GM23338 (cell line): ENCODE results near the gene MMP25. TPM values are rescaled to one million over a fixed set of nuclear protein-coding genes. Genes with fewer than 3 reads are reported as not detected.
A peak's percentile ranks its signal among the peaks of the same experiment; 100 is the strongest.

ENCODE experiments used
- ATAC-seq: fragments of 200-7000 bp; cut with Tn5 transposase; 3 replicates; pipeline ENCODE4 v1.9.1; 2020
- DNase-seq: peaks from one replicate; pipeline ENCODE4 v3.0.0-alpha.2; 2015; ENCODE audit warnings: low spot score
- H2AFZ ChIP-seq: fragments of 200-600 bp; sonication (generic); 2 replicates; pipeline ENCODE4 v1.8.0; 2016; ENCODE audit warnings: antibody characterized with exemption, mild to moderate bottlenecking, moderate library complexity
- H3F3A ChIP-seq: fragments of 200-600 bp; sonication (generic); replicated peaks from 2 replicates; pipeline ENCODE4 v1.8.0; 2017; ENCODE audit warnings: antibody characterized with exemption, mixed run types, low read depth
- H3K27ac ChIP-seq: fragments of 200-600 bp; sonication (generic); 2 replicates; pipeline ENCODE4 v1.6.1; 2016; ENCODE audit warnings: low read depth
- H3K27me3 ChIP-seq: fragments of 200-600 bp; sonication (generic); 2 replicates; pipeline ENCODE4 v1.8.0; 2016; ENCODE audit warnings: mild to moderate bottlenecking, mixed run types, moderate library complexity; ENCODE audit not compliant: insufficient read depth
- H3K36me3 ChIP-seq: fragments of 200-600 bp; sonication (generic); 2 replicates; pipeline ENCODE4 v1.8.0; 2016; ENCODE audit warnings: mild to moderate bottlenecking; ENCODE audit not compliant: insufficient read depth
- H3K4me1 ChIP-seq: fragments of 200-600 bp; sonication (generic); 2 replicates; pipeline ENCODE4 v1.8.0; 2016; ENCODE audit warnings: mild to moderate bottlenecking, moderate library complexity; ENCODE audit not compliant: insufficient read depth
- H3K4me2 ChIP-seq: fragments of 200-600 bp; sonication (generic); 2 replicates; pipeline ENCODE4 v1.7.1; 2017; ENCODE audit warnings: mixed run types
- H3K4me3 ChIP-seq: fragments of 200-600 bp; sonication (generic); 2 replicates; pipeline ENCODE4 v1.6.1; 2016; ENCODE audit warnings: mixed run types
- H3K79me2 ChIP-seq: fragments of 200-600 bp; sonication (generic); replicated peaks from 2 replicates; pipeline ENCODE4 v1.8.0; 2017; ENCODE audit warnings: mild to moderate bottlenecking; ENCODE audit not compliant: insufficient read depth
- H3K9me2 ChIP-seq: fragments of 200-600 bp; sonication (generic); 2 replicates; pipeline ENCODE4 v1.8.0; 2017; ENCODE audit not compliant: insufficient read depth
- H4K20me1 ChIP-seq: fragments of 200-600 bp; sonication (generic); replicated peaks from 2 replicates; pipeline ENCODE4 v1.8.0; 2017; ENCODE audit warnings: mild to moderate bottlenecking; ENCODE audit not compliant: insufficient read depth
- H3K27ac Mint-ChIP-seq: 2 replicates; pipeline ENCODE4 v1.8.0; 2020; ENCODE audit warnings: inconsistent platforms, mild to moderate bottlenecking, moderate library complexity, mixed read lengths
- H3K27me3 Mint-ChIP-seq: 3 replicates; pipeline ENCODE4 v1.8.0; 2022; ENCODE audit warnings: low read depth, mild to moderate bottlenecking, moderate library complexity, mixed read lengths, inconsistent platforms; ENCODE audit not compliant: insufficient read depth, poor library complexity
- H3K36me3 Mint-ChIP-seq: 3 replicates; pipeline ENCODE4 v1.8.0; 2021; ENCODE audit warnings: low read depth, mild to moderate bottlenecking, inconsistent platforms, moderate library complexity, mixed read lengths
- H3K4me1 Mint-ChIP-seq: 3 replicates; pipeline ENCODE4 v1.8.0; 2020; ENCODE audit warnings: mild to moderate bottlenecking, inconsistent platforms, mixed read lengths
- H3K4me3 Mint-ChIP-seq: 3 replicates; pipeline ENCODE4 v1.8.0; 2021; ENCODE audit warnings: moderate library complexity, mild to moderate bottlenecking, inconsistent platforms, mixed read lengths
- H3K9me3 Mint-ChIP-seq: 3 replicates; pipeline ENCODE4 v1.8.0; 2020; ENCODE audit warnings: moderate library complexity, mild to moderate bottlenecking, inconsistent platforms, mixed read lengths
- CREB1 ChIP-seq: fragments of 250-450 bp; sonication (Bioruptor Pico); IDR thresholded peaks from 2 replicates; pipeline ENCODE4 v1.5.0; 2020; ENCODE audit warnings: low read depth, mild to moderate bottlenecking, moderate library complexity
- ETS1 ChIP-seq: IDR thresholded peaks from 2 replicates; pipeline ENCODE4 v1.6.1; 2016; ENCODE audit warnings: antibody characterized with exemption
- EZH2 ChIP-seq: fragments of 200-600 bp; sonication (generic); IDR thresholded peaks from one replicate; pipeline ENCODE4 v1.8.0; 2017; ENCODE audit warnings: antibody characterized with exemption, mild to moderate bottlenecking, low read depth; ENCODE audit not compliant: unreplicated experiment
- JUNB ChIP-seq: IDR thresholded peaks from one replicate; pipeline ENCODE4 v1.6.1; 2016; ENCODE audit warnings: antibody characterized with exemption; ENCODE audit not compliant: unreplicated experiment
- POLR2AphosphoS5 ChIP-seq: IDR thresholded peaks from 2 replicates; pipeline ENCODE4 v1.6.1; 2016; ENCODE audit warnings: antibody characterized with exemption, low read depth
- REST ChIP-seq: IDR thresholded peaks from one replicate; pipeline ENCODE4 v1.6.1; 2018; ENCODE audit warnings: antibody characterized with exemption; ENCODE audit not compliant: unreplicated experiment
- STAT1 ChIP-seq: IDR thresholded peaks from one replicate; pipeline ENCODE4 v1.6.1; 2016; ENCODE audit warnings: antibody characterized with exemption; ENCODE audit not compliant: unreplicated experiment
- ZNF331 ChIP-seq: fragments of 250-450 bp; sonication (Bioruptor Pico); IDR thresholded peaks from 2 replicates; pipeline ENCODE4 v1.5.0; 2020; ENCODE audit warnings: low read depth, mild to moderate bottlenecking, moderate library complexity
- polyA plus RNA-seq: library from polyadenylated mRNA; unstranded; fragments of >200 nt; fragmentation: Nextera tagmentation; extraction: Ambion mirVana; gene quantifications from 2 replicates; pipeline ENCODE4 v1.2.1, GENCODE V29; 2016
- total RNA-seq: library from RNA; depleted of rRNA; stranded (reverse); fragments of >200 nt; shearing (Covaris generic); gene quantifications from 2 replicates; pipeline ENCODE4 v1.2.3, GENCODE V29; 2014
- TF ChIP-seq, protein P1 (sequence below): fragments of 250-450 bp; sonication (Bioruptor Pico); IDR thresholded peaks from 2 replicates; pipeline ENCODE4 v1.5.0; 2020; ENCODE audit warnings: mild to moderate bottlenecking, moderate library complexity

Gene MMP25
- total and polyA plus RNA-seq, 2 experiments from 2014 or later = 7.7 to 15.9 TPM

DNA sequence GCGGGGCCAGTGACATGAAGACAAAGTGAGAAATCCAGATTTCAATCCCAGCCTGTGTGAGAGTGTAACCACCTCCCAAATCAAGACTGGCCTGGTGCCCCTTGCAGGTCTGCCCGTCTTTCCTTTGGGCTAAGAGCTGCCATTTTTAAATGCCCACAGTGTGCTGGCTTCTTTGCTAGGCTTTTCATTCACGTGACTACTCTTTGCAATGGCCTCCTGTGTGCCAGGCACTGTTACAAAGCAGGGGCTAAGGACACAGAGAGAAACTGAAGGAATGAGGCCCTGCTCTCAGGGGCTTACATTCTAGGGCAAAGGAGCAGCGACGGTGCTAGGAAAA, 53.0 kb downstream of the MMP25 start:
- TF ChIP-seq ZNF331 (CRISPR knock-in tag) = no peak
- TF ChIP-seq POLR2AphosphoS5 = peak; percentile 12; the same call in 1 of the 2 replicates
- no peak for TF ChIP-seq JUNB
- H3K27ac Mint-ChIP-seq = peak overlapping the region; percentile 99
- H3K9me3 Mint-ChIP-seq = no peaks in the 10 kb centered on the region; the same call in 2 of the 3 replicates
- Histone ChIP-seq H3K36me3 (no peaks in the 10 kb centered on the region), H3K4me2 (peak overlapping the region; percentile 85), H2AFZ (no peak overlapping the region), H3F3A (peaks cover 48% of the 10 kb centered on the region), H4K20me1 (peaks cover 4% of the 10 kb centered on the region; the same call in 1 of the 2 replicates), H3K27ac (peak overlapping the region; percentile 99), H3K4me1 (peaks cover 49% of the 10 kb centered on the region), H3K27me3 (no peaks in the 10 kb centered on the region), H3K9me2 (no peaks in the 10 kb centered on the region), H3K4me3 (peak overlapping the region; percentile 89), H3K79me2 (peaks cover 39% of the 10 kb centered on the region)
- H3K4me1 Mint-ChIP-seq = peaks cover 47% of the 10 kb centered on the region
- no peak for DNase-seq
- peak overlapping the region; percentile 99 for H3K4me3 Mint-ChIP-seq
- ATAC-seq = peak; percentile 2; the same call in 2 of the 3 replicates
- H3K27me3 Mint-ChIP-seq = peaks cover 41% of the 10 kb centered on the region
- peaks cover 44% of the 10 kb centered on the region for H3K36me3 Mint-ChIP-seq

DNA sequence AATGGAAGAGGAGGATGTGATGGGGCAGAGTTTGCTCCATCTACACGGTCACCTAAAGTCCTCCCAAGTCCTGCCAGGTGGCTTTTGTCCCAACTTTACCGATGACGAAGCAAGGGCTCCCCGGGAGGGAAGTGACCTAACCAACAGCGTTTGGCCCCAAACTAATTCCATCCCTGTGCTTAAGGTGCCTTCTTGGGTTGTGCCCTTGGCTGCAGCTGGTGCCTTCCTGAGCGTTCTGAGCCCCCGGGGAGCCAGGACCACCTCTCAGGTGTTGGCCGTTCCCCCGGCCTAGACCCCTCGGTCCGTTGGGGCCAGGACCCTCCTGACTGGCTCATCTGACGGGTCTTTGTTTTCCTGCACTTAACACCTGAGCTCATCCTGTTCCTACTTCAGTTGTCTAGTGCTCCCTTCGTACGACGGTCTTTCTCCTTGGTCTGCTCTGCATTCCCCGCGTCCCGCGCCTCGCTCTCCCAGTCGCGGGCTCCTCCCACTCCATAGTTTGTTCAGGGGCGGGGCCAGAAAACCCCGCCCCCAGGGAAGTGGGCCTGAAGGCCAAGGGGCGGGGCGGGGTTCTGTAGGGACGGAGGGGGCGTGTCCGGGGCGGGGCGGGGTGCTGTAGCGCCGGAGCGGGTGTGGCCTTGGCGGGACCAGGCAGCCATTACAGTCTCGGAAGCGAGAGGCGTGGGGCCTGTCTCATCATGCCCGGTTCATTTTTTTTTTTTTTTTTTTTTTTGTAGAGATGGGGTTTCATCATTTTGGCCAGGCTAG, 53.6 kb downstream of the MMP25 start:
- peaks cover 49% of the 10 kb centered on the region for H3F3A ChIP-seq
- ATAC-seq = peak; percentile 27
- H3K27ac Mint-ChIP-seq = peak overlapping the region; percentile 99
- peak overlapping the region; percentile 85 for H3K4me2 ChIP-seq
- H4K20me1 ChIP-seq = peaks cover 2% of the 10 kb centered on the region; the same call in 1 of the 2 replicates
- H3K27ac ChIP-seq = peak overlapping the region; percentile 99
- H3K9me3 Mint-ChIP-seq = no peaks in the 10 kb centered on the region; the same call in 1 of the 3 replicates
- H3K79me2 ChIP-seq = peaks cover 34% of the 10 kb centered on the region
- H3K4me1 ChIP-seq = peaks cover 48% of the 10 kb centered on the region
- no peaks in the 10 kb centered on the region for H3K36me3 ChIP-seq
- peak; percentile 99 for DNase-seq
- no peaks in the 10 kb centered on the region for H3K27me3 ChIP-seq
- no peaks in the 10 kb centered on the region for H3K9me2 ChIP-seq
- H3K4me3 Mint-ChIP-seq = peak overlapping the region; percentile 99
- peaks cover 36% of the 10 kb centered on the region for H3K27me3 Mint-ChIP-seq
- H3K4me1 Mint-ChIP-seq = peaks cover 44% of the 10 kb centered on the region
- H3K4me3 ChIP-seq = peak overlapping the region; percentile 89
- no peak overlapping the region for H2AFZ ChIP-seq
- H3K36me3 Mint-ChIP-seq = peaks cover 38% of the 10 kb centered on the region
- TF ChIP-seq EZH2 (no peak), POLR2AphosphoS5 (peak; percentile 97), CREB1 (no peak), STAT1 (no peak), REST (no peak), ETS1 (peak; percentile 43; the same call in 1 of the 2 replicates), ZNF331 (CRISPR knock-in tag) (no peak)
- TF ChIP-seq, protein P1, sequence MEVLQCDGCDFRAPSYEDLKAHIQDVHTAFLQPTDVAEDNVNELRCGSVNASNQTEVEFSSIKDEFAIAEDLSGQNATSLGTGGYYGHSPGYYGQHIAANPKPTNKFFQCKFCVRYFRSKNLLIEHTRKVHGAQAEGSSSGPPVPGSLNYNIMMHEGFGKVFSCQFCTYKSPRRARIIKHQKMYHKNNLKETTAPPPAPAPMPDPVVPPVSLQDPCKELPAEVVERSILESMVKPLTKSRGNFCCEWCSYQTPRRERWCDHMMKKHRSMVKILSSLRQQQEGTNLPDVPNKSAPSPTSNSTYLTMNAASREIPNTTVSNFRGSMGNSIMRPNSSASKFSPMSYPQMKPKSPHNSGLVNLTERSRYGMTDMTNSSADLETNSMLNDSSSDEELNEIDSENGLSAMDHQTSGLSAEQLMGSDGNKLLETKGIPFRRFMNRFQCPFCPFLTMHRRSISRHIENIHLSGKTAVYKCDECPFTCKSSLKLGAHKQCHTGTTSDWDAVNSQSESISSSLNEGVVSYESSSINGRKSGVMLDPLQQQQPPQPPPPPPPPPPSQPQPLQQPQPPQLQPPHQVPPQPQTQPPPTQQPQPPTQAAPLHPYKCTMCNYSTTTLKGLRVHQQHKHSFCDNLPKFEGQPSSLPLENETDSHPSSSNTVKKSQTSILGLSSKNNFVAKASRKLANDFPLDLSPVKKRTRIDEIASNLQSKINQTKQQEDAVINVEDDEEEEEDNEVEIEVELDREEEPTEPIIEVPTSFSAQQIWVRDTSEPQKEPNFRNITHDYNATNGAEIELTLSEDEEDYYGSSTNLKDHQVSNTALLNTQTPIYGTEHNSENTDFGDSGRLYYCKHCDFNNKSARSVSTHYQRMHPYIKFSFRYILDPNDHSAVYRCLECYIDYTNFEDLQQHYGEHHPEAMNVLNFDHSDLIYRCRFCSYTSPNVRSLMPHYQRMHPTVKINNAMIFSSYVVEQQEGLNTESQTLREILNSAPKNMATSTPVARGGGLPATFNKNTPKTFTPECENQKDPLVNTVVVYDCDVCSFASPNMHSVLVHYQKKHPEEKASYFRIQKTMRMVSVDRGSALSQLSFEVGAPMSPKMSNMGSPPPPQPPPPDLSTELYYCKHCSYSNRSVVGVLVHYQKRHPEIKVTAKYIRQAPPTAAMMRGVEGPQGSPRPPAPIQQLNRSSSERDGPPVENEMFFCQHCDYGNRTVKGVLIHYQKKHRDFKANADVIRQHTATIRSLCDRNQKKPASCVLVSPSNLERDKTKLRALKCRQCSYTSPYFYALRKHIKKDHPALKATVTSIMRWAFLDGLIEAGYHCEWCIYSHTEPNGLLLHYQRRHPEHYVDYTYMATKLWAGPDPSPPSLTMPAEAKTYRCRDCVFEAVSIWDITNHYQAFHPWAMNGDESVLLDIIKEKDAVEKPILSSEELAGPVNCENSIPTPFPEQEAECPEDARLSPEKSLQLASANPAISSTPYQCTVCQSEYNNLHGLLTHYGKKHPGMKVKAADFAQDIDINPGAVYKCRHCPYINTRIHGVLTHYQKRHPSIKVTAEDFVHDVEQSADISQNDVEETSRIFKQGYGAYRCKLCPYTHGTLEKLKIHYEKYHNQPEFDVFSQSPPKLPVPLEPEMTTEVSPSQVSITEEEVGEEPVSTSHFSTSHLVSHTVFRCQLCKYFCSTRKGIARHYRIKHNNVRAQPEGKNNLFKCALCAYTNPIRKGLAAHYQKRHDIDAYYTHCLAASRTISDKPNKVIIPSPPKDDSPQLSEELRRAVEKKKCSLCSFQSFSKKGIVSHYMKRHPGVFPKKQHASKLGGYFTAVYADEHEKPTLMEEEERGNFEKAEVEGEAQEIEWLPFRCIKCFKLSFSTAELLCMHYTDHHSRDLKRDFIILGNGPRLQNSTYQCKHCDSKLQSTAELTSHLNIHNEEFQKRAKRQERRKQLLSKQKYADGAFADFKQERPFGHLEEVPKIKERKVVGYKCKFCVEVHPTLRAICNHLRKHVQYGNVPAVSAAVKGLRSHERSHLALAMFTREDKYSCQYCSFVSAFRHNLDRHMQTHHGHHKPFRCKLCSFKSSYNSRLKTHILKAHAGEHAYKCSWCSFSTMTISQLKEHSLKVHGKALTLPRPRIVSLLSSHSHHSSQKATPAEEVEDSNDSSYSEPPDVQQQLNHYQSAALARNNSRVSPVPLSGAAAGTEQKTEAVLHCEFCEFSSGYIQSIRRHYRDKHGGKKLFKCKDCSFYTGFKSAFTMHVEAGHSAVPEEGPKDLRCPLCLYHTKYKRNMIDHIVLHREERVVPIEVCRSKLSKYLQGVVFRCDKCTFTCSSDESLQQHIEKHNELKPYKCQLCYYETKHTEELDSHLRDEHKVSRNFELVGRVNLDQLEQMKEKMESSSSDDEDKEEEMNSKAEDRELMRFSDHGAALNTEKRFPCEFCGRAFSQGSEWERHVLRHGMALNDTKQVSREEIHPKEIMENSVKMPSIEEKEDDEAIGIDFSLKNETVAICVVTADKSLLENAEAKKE = no peak
